GM12878 (cell line): ENCODE results near the gene AP1M2. TPM values are rescaled to one million over a fixed set of nuclear protein-coding genes. Genes with fewer than 3 reads are reported as not detected.

Source experiments
- ATAC-seq: fragments of 200-7000 bp; cut with Tn5 transposase; 3 replicates; pipeline ENCODE4 v1.9.1; 2020; ENCODE audit warnings: mild to moderate bottlenecking, moderate library complexity
- BruUV-seq: library from RNA; stranded (reverse); fragments of 400-500 nt; replicated peaks from 2 replicates; lab custom pipeline; 2021; lab: Mats Ljungman, UMichigan
- CTCF ChIA-PET: fragments of 300-600 bp; sonication (Branson Sonifier 250); formaldehyde crosslinking; extraction: SDS; loops from one replicate; lab custom pipeline; 2021; ENCODE audit warnings: inconsistent platforms; lab: Yijun Ruan, JAX
- POLR2A ChIA-PET: fragments of 350-600 bp; formaldehyde crosslinking; extraction: SDS; loops from one replicate; lab custom pipeline; 2021; ENCODE audit warnings: inconsistent platforms; lab: Charles Lee
- RAD21 ChIA-PET: fragments of 300-600 bp; sonication (Branson Sonifier 250); formaldehyde crosslinking; loops from one replicate; lab custom pipeline; 2023; ENCODE audit warnings: antibody characterized with exemption; ENCODE audit not compliant: unreplicated experiment; lab: Charles Lee
- SMC1A ChIA-PET: fragments of 300-600 bp; sonication (Branson Sonifier 250); formaldehyde crosslinking; loops from one replicate; lab custom pipeline; 2023; ENCODE audit not compliant: unreplicated experiment, uncharacterized antibody; lab: Charles Lee
- DNase-seq: peaks from one replicate; pipeline ENCODE4 v3.0.0-alpha.2; 2011; ENCODE audit warnings: low read depth, low spot score
- FAIRE-seq: peaks from 3 replicates; lab custom pipeline; 2011; peaks lifted over from hg19 to GRCh38; lab: Jason Lieb, UNC
- H2AFZ ChIP-seq: 2 replicates; pipeline ENCODE4 v1.6.0; 2011; ENCODE audit warnings: low read depth, low read length, control low read depth; ENCODE audit not compliant: control insufficient read depth
- H3K27ac ChIP-seq: 2 replicates; pipeline ENCODE4 v1.5.1; 2011; ENCODE audit warnings: control low read depth; ENCODE audit not compliant: control insufficient read depth, insufficient read depth
- H3K27me3 ChIP-seq, 2 experiments: replicated peaks in 1 of 2; 2 replicates each; pipeline versions ENCODE4 v1.6.0 to v1.6.1; 2011; ENCODE audit warnings: low read length in 1 of 2; ENCODE audit not compliant: control insufficient read depth in 2 of 2, insufficient read depth in 2 of 2
- H3K36me3 ChIP-seq, 2 experiments: 2 replicates each; pipeline ENCODE4 v1.5.1; 2011; ENCODE audit warnings: low read length in 1 of 2; ENCODE audit not compliant: control insufficient read depth in 2 of 2, insufficient read depth in 2 of 2
- H3K4me1 ChIP-seq: 2 replicates; pipeline ENCODE4 v1.6.1; 2011; ENCODE audit warnings: mild to moderate bottlenecking, low read length, moderate library complexity, mixed read lengths; ENCODE audit not compliant: control insufficient read depth, insufficient read depth
- H3K4me2 ChIP-seq: 2 replicates; pipeline ENCODE4 v1.6.0; 2011; ENCODE audit warnings: control low read depth; ENCODE audit not compliant: control insufficient read depth, insufficient read depth
- H3K4me3 ChIP-seq: fragments of 200-600 bp; sonication (generic); 2 replicates; pipeline ENCODE4 v1.5.1; 2016
- H3K79me2 ChIP-seq: 2 replicates; pipeline ENCODE4 v1.6.0; 2011; ENCODE audit warnings: low read length; ENCODE audit not compliant: control insufficient read depth, insufficient read depth
- H3K9ac ChIP-seq: 2 replicates; pipeline ENCODE4 v1.8.0; 2011; ENCODE audit warnings: low read length, control low read depth, mixed read lengths; ENCODE audit not compliant: control insufficient read depth, insufficient read depth
- H3K9me3 ChIP-seq: replicated peaks from 3 replicates; pipeline ENCODE4 v1.5.1; 2011; ENCODE audit warnings: mild to moderate bottlenecking, low read length; ENCODE audit not compliant: control insufficient read depth, insufficient read depth
- H4K20me1 ChIP-seq: 2 replicates; pipeline ENCODE4 v1.6.0; 2011; ENCODE audit not compliant: control insufficient read depth, insufficient read depth
- GABPA ChIP-seq: IDR thresholded peaks from 2 replicates; pipeline ENCODE4 v1.6.1; 2014; ENCODE audit warnings: antibody characterized with exemption, low read depth, mild to moderate bottlenecking, inconsistent platforms
- MAX ChIP-seq: IDR thresholded peaks from 2 replicates; pipeline ENCODE4 v1.6.1; 2012; ENCODE audit warnings: low read depth, low read length, improper control_type of control experiment
- MEF2A ChIP-seq: IDR thresholded peaks from 2 replicates; pipeline ENCODE4 v1.6.1; 2011; ENCODE audit warnings: low read depth, mild to moderate bottlenecking, low read length, moderate library complexity; ENCODE audit not compliant: insufficient read depth
- TARDBP ChIP-seq: IDR thresholded peaks from 2 replicates; pipeline ENCODE4 v1.6.1; 2016; ENCODE audit warnings: borderline replicate concordance
- TCF12 ChIP-seq: IDR thresholded peaks from 2 replicates; pipeline ENCODE4 v1.6.1; 2011; ENCODE audit warnings: low read depth, mild to moderate bottlenecking, low read length
- WGBS: methylation state at CpG from one replicate; pipeline ENCODE4 v1.1.6; 2016; ENCODE audit warnings: low lambda C conversion rate; ENCODE audit not compliant: insufficient replicate concordance, insufficient coverage; ENCODE audit errors: missing lambda C conversion rate; 5-methylcytosine and 5-hydroxymethylcytosine counted together
- in situ Hi-C: fragments of 300-500 bp; cut with MboI; formaldehyde crosslinking; loops from 9 replicates; pipeline ENCODE4 v1.14.3; 2018; ENCODE audit warnings: mixed read lengths
- intact Hi-C: fragments of 100-400 bp; cut with micrococcal nuclease; formaldehyde crosslinking; loops from one replicate; pipeline ENCODE4 v1.14.2; 2022; ENCODE audit not compliant: unreplicated experiment
- polyA plus RNA-seq, 11 experiments: library from polyadenylated mRNA; depleted of rRNA in 4 of 11; unstranded in 6 of 11; stranded (reverse) in 5 of 11; fragments of >200 nt; fragmentation: Nextera tagmentation in 4 of 11; fragmentation: Illumina TruSeq in 1 of 11; extraction: Ambion mirVana in 4 of 11; extraction: Trizol in 1 of 11; gene quantifications; 1 replicate in 1 of 11; 2 replicates in 10 of 11; pipeline versions ENCODE4 v1.2.1 to v1.2.3, GENCODE V29; 2011 to 2016; ENCODE audit warnings: inconsistent platforms in 2 of 11, missing spikeins in 2 of 11, low read depth in 1 of 11
- total RNA-seq, 4 experiments: library from RNA; depleted of rRNA in 3 of 4; stranded (reverse); fragments of >200 nt in 3 of 4; fragmentation: Illumina TruSeq in 1 of 4; extraction: Trizol in 1 of 4; gene quantifications; 2 replicates each; pipeline versions ENCODE4 v1.2.1 to v1.2.3, GENCODE V29; 2013 to 2021

AP1M2 gene
- total and polyA plus RNA-seq, 10 of the 15 experiments (the other 5 are each of a cell fraction or from before 2014, with no cell fraction given): 0.72 TPM; not detected in 9

GRCh38 chr19:10625003-10625761, 38.1 kb upstream of the AP1M2 start, which contains the start of gene SLC44A2 (continued):
- TF ChIP-seq GABPA (no peak), TARDBP (no peak), TCF12 (no peak)
- TF ChIP-seq, all 136 proteins: peak for 0

GRCh38 chr19:10624585-10624984, 37.5 kb upstream of the AP1M2 start:
- POLR2A ChIA-PET: no interaction called here
- WGBS: 62% methylated on average over 6 of the region's 6 CpGs
- H3K9me3 ChIP-seq: no peaks in the 10 kb centered on the region
- H3K4me2 ChIP-seq: no peak overlapping the region
- SMC1A ChIA-PET: no interaction called here
- FAIRE-seq (no peak), ATAC-seq (no peak), DNase-seq (no peak)
- in situ Hi-C loops (no loop called here), intact Hi-C loops (no loop called here)
- H2AFZ ChIP-seq: no peak overlapping the region
- no peak overlapping the region for H3K4me3 ChIP-seq
- RAD21 ChIA-PET: no interaction called here
- BruUV-seq: no TSS peak
- H3K4me1 ChIP-seq: no peaks in the 10 kb centered on the region
- H3K79me2 ChIP-seq: no peaks in the 10 kb centered on the region
- no peaks in the 10 kb centered on the region for H4K20me1 ChIP-seq
- CTCF ChIA-PET: no interaction called here
- peaks cover 2 to 5% of the 10 kb centered on the region in 2 experiments; a peak in 2 of 4 replicates for H3K36me3 ChIP-seq
- no peak overlapping the region for H3K9ac ChIP-seq
- H3K27me3 ChIP-seq: no peaks in the 10 kb centered on the region
- no peak for TF ChIP-seq MEF2A
- TF ChIP-seq MAX: no peak
- TF ChIP-seq, all 136 proteins: peak for 0
- no peak overlapping the region for H3K27ac ChIP-seq
